GM13976 (cell line): ENCODE data around the gene ABCA13.

Experiments
- DNase-seq: peaks from one replicate; pipeline ENCODE4 v3.0.0; 2012; ENCODE audit warnings: low spot score
- in situ Hi-C: fragments of 300-500 bp; cut with MboI; formaldehyde crosslinking; loops from one replicate; pipeline ENCODE4 v1.12.0; 2022; ENCODE audit warnings: low sequenced_read_pairs, mixed read lengths, inconsistent platforms; ENCODE audit not compliant: unreplicated experiment
- TF ChIP-seq, protein P1 (sequence below): IDR thresholded peaks from 2 replicates; pipeline ENCODE4 v1.5.1; 2012; ENCODE audit warnings: borderline replicate concordance, mild to moderate bottlenecking; ENCODE audit not compliant: insufficient read depth; ENCODE audit errors: extremely low read depth, missing control alignments, control extremely low read depth

ABCA13 gene

DNA sequence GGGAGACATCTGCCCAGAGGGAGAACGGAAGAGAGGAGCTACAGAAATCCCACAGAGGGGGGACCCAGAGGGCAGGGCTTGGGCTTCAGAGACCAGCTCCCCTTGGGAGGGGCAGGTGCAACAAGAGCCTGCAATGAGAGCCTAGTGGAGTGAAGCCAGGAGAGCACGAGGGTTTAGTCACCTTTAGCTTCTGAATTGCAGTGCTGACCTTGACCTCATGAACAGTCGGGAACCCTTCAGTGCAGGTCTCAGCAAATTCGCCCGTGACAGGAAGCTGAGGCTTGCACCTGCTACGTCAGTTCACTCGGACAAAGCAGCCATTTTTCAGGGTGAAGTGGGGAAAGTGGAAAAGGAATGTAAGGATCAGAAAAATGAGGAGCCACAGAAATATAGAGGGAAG lies 446.2 kb downstream of the ABCA13 start:
- TF ChIP-seq, protein P1, sequence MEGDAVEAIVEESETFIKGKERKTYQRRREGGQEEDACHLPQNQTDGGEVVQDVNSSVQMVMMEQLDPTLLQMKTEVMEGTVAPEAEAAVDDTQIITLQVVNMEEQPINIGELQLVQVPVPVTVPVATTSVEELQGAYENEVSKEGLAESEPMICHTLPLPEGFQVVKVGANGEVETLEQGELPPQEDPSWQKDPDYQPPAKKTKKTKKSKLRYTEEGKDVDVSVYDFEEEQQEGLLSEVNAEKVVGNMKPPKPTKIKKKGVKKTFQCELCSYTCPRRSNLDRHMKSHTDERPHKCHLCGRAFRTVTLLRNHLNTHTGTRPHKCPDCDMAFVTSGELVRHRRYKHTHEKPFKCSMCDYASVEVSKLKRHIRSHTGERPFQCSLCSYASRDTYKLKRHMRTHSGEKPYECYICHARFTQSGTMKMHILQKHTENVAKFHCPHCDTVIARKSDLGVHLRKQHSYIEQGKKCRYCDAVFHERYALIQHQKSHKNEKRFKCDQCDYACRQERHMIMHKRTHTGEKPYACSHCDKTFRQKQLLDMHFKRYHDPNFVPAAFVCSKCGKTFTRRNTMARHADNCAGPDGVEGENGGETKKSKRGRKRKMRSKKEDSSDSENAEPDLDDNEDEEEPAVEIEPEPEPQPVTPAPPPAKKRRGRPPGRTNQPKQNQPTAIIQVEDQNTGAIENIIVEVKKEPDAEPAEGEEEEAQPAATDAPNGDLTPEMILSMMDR: no peak
- DNase-seq: no peak
- in situ Hi-C loops: no loop called here

DNA sequence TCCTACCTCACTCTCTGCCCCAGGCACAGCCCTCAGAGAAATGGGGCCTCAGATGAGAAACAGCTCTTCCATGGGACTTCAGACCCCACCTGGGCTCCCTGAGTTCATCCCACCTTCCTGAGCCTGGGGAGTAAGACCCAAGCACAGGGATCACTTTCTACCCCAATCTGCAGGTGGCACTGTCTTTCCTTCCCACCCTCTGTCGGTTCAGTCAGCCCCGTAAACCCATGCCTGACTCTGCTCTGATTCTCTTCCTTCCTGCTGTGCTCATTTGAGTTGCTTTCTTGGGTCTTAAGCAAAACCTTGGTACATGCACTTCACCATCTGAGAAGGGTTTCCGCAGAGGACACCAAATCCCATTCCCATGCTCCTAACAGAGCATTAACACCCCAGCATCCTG lies 446.7 kb downstream of the ABCA13 start:
- TF ChIP-seq, protein P1: no peak
- in situ Hi-C loops: no loop called here
- DNase-seq: no peak

DNA sequence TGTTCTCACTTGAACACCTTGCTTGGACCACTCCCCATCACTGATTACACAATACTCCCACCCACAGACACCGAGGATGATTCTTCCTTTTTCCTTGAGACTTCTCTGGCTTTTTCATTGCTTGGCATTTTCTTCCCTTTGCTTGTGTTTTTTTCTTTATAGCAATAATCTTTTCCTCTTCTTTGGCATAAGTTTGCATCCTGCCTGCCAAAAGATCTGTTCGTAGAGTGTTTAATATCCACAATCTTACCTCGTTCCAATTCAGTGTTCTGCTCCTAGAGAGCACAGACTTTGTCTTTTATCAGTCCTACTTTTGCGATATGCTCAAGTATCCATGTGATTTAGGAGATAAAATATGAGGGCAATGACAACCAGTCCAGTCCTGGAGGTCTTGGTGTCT lies 449.8 kb downstream of the ABCA13 start:
- TF ChIP-seq, protein P1: no peak
- no peak for DNase-seq
- in situ Hi-C loops: no loop called here

DNA sequence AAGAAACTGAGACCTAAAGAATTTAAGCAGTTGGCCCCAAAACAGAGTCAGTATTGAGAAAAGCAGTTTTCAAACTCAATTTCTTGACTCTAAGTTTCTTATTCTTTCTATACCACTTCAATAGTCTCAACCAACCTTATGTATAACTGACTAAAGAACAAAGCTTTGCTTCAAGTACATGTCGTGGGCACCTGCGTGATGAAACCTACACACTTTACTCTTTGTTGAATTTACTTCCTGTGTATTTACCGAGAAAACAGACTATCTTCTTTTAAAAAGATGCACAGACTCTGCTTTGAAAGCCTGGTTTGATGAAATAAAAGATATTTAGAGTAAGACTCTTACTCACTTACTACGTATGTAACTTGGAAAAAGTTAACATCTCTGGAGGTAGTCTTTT lies 455.9 kb downstream of the ABCA13 start:
- TF ChIP-seq, protein P1: no peak
- in situ Hi-C loops: no loop called here
- DNase-seq: no peak

DNA sequence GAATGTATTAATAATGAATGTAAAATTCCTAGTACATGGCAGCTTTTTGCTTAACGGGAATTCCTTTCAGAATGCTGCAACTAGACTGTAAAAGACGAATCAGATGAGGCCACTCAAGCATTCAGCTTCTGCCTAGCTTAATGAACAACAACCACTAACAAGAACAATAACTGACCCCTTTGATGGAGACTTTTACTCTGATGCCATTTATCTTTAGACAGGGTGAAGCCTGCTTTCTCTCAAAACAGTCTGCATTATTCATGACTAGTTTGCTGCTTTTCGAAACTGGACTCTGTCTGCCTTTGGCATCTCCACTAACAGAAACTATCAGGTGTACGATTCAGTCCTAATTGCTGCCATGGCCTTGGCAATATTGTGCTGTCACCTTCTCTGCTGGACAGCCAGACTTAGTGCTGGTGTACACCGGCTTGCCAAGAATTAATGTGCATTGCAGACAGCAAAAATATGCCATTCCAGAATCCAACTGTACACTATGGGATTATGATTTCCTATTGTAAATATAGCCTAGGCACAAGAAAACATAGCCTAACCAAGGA lies 457.6 kb downstream of the ABCA13 start:
- DNase-seq: no peak
- TF ChIP-seq, protein P1: no peak
- in situ Hi-C loops: no loop called here

DNA sequence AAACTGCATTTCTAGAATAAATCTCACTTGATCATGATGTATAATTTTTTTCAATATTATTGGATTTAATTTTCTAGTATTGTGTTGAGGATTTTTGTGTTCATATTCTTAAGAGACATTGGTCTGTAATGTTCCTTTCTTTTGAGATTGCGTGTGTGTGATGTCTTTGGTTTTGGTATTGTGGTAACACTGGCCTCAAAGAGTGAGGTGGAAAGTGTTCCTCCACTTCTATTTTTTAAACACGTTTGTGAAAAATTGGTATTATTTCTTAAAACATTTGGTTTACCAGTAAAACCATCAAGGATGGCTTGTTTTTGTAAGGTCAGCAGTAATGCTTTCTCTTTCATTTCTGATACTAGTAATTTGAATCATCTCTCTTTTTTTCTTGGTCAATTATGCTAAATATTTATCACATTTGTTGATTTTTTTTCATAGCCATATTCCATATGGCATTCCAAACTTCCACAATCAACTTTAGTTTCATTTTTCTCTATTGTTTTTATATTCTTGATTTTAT lies 462.9 kb downstream of the ABCA13 start:
- DNase-seq: no peak
- in situ Hi-C loops: no loop called here
- TF ChIP-seq, protein P1: no peak

DNA sequence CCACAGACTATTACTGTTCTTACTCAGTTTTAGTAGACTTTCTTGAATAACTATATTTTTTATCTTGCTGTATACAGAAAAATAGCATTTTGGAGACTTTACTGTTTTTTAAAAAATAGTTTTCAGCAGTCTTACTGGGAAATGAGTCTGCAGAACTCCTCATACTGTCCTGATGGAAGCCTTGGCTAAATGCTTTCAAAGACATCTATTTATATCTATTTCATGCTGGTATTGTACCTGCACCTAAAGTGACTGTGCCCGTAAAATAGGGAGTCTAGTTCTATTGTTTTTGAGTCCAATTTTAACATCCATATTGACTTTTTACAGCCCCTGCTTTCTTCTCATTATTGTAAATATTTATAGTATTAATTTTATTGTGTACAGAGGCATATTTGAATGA lies 464.5 kb downstream of the ABCA13 start:
- in situ Hi-C loops: no loop called here
- no peak for DNase-seq
- TF ChIP-seq, protein P1: no peak
